ENCODE results near the gene CCDC146. TPM values are rescaled to one million over a fixed set of nuclear protein-coding genes. Genes with fewer than 3 reads are reported as not detected.

The CCDC146 gene
- total and polyA plus RNA-seq, 2 of the 8 experiments (the other 6 are each of a cell fraction or from before 2014, with no cell fraction given), result 0.88 to 2.4 TPM

GRCh38 chr7:77282897-77283296, 160.5 kb downstream of the CCDC146 start (continued):
- TF ChIP-seq RNF2 (IDR thresholded peaks at IDR 0.05; ENCODE audit: borderline replicate concordance, low read depth, low read length, missing control alignments, poor library complexity, severe bottlenecking), result no peak
- TF ChIP-seq CBX8 (IDR thresholded peaks at IDR 0.05; ENCODE audit: borderline replicate concordance, low read depth, low read length), result no peak
- no peak for TF ChIP-seq RBBP5 (IDR thresholded peaks at IDR 0.05; ENCODE audit: borderline replicate concordance, low read depth, low read length)
- TF ChIP-seq EGR1 (IDR thresholded peaks at IDR 0.05; ENCODE audit: borderline replicate concordance, low read depth, low read length), result no peak

Measured in H1 (cell line).